ENCODE data around the gene RAB19. TPM values are rescaled to one million over a fixed set of nuclear protein-coding genes. Genes with fewer than 3 reads are reported as not detected.

RAB19 gene
- total RNA-seq, 1 experiment from 2014 or later = not detected

DNA sequence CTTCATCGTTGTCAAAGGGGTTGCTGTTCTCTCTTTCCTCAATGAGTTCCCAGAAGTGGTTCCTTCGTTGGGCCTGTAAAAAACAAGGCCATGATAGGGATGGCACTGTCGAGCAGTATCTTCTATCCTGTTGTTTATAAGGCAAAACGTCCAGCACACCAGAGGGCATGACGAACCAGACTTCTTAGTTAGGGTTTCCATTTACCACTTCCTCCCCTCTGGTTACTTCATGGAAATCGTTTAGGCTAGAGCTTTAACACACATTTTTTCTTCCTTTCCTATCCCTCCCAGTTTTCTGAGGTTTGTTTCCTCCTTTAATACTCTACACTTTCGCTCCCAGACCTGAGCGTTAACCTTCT, 50.8 kb downstream of the RAB19 start:
- H3K36me3 ChIP-seq = peaks cover 34% of the 10 kb centered on the region
- no peaks in the 10 kb centered on the region for H3K4me1 ChIP-seq
- no peak for DNase-seq
- no peak overlapping the region for H3K27ac ChIP-seq
- no peak overlapping the region for H3K4me3 ChIP-seq
- no peaks in the 10 kb centered on the region for H3K9me3 ChIP-seq (replicated peaks)
- H3K27me3 ChIP-seq = no peaks in the 10 kb centered on the region

DNA sequence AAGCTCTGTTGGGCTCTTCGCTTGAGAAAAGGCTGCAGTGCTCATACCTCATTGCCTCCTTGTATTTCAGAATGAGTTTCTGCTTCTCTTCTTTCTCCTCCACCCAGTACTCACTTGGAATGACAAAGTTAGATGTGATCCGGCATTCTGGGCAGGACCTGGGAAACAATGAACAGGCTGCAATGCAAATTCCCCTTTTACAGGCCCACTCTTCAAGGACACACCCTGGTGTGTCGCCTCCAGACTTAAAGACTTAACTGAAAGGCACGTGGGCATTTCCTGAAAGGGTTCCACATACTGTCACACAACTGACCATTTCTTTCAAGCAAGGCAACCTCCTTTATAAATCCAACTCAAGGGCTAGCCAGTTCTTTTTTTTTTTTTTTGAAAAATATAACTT, 51.9 kb downstream of the RAB19 start:
- no peak overlapping the region for H3K4me3 ChIP-seq
- H3K27me3 ChIP-seq = no peaks in the 10 kb centered on the region
- H3K36me3 ChIP-seq = peaks cover 34% of the 10 kb centered on the region
- H3K9me3 ChIP-seq (replicated peaks) = no peaks in the 10 kb centered on the region
- H3K27ac ChIP-seq = no peak overlapping the region
- DNase-seq = no peak
- H3K4me1 ChIP-seq = no peaks in the 10 kb centered on the region

DNA sequence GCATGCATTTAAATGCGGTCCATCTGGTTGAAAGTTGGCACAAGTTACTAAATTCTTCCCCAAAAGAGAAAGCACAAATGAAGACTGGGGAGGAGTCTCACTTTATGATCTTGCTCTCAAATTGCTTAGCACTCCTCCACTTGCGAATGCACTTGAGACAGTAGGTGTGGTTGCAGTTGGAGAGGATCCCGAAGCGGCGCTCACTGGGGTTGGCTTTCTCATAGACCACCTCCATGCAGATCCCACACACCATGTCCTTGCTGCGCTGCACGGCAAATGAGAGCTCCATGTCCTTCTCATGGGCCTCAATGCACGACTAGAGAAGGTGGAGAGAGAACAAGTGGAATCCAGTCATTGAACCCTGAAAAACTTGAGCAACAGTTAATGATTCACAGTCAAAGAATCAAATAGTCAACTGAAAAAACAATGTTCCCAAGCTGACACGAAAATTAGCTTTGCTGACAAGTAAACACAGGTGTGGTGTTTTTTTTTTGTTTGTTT, 52.7 kb downstream of the RAB19 start:
- DNase-seq = no peak
- peaks cover 40% of the 10 kb centered on the region for H3K36me3 ChIP-seq

DNA sequence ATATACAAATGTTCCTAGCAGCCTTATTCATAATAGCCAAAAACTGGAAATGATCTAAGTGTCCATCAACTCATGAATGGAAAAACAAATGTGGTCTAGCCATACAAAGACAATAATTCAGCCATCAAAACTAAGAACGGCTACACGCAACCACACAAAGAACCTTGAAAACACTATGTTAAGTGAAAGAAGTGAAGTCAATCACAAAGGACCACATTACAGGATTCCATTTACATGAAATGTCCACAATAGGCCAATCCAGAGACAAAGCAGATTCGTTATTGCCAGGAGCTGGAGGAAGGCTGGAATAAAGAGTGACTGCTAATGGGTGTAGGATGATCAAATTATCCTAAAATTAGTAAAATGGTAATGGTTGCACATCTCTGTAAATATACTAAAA, 54.3 kb downstream of the RAB19 start:
- H3K27me3 ChIP-seq = no peaks in the 10 kb centered on the region
- no peaks in the 10 kb centered on the region for H3K9me3 ChIP-seq (replicated peaks)
- no peak overlapping the region for H3K27ac ChIP-seq
- no peak for DNase-seq
- H3K4me1 ChIP-seq = no peaks in the 10 kb centered on the region
- H3K4me3 ChIP-seq = no peak overlapping the region
- H3K36me3 ChIP-seq = peaks cover 46% of the 10 kb centered on the region

More for the DNA sequence above, 52.7 kb downstream of the RAB19 start:
- H3K4me3 ChIP-seq = no peak overlapping the region
- H3K27me3 ChIP-seq = no peaks in the 10 kb centered on the region
- H3K4me1 ChIP-seq = no peaks in the 10 kb centered on the region
- no peaks in the 10 kb centered on the region for H3K9me3 ChIP-seq (replicated peaks)
- no peak overlapping the region for H3K27ac ChIP-seq

DNA sequence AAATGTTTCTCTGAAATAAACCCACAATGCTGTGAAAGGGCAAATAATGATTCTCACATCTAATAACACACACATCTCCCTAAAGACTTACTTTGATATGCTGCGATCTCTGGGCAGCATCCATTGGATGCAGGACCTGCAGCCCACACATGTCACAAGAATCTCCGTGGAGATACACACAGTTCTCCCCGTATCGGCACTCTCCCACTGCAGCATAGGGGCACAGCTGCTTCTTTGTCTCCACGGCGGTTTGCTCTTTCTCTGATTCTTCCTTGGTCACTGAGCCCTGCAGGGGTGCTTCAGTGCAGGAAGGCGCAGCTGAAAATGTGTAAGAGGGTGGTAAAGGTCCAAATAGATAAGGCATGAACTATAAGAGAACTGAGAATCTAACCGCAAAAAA, 55.1 kb downstream of the RAB19 start:
- H3K4me3 ChIP-seq = no peak overlapping the region
- no peak for DNase-seq
- no peak overlapping the region for H3K27ac ChIP-seq
- peaks cover 51% of the 10 kb centered on the region for H3K36me3 ChIP-seq
- H3K4me1 ChIP-seq = no peaks in the 10 kb centered on the region
- H3K9me3 ChIP-seq (replicated peaks) = no peaks in the 10 kb centered on the region
- no peaks in the 10 kb centered on the region for H3K27me3 ChIP-seq

DNA sequence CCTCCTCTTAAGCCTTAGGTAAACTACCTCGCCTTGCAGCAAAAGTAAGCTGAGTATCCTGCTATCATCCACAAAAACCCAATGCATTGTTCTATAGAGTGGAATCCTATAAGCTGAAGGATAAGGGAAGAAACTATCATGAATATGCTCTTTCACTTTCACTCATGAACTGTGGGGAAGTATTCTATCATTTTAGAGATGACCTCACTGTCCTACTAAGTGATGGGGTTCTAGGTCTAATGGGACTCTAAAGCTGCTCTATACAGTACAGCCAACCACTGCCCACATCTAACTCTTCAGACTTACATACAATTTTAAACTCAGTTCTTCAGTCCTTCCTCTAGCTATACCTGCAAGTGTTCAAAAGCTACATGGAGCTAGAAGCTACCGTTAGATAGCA, 59.3 kb downstream of the RAB19 start:
- no peak for DNase-seq
- Histone ChIP-seq H3K27ac (no peak overlapping the region), H3K4me1 (no peaks in the 10 kb centered on the region), H3K9me3 (replicated peaks) (no peaks in the 10 kb centered on the region), H3K27me3 (no peaks in the 10 kb centered on the region), H3K4me3 (no peak overlapping the region), H3K36me3 (peaks cover 32% of the 10 kb centered on the region)

DNA sequence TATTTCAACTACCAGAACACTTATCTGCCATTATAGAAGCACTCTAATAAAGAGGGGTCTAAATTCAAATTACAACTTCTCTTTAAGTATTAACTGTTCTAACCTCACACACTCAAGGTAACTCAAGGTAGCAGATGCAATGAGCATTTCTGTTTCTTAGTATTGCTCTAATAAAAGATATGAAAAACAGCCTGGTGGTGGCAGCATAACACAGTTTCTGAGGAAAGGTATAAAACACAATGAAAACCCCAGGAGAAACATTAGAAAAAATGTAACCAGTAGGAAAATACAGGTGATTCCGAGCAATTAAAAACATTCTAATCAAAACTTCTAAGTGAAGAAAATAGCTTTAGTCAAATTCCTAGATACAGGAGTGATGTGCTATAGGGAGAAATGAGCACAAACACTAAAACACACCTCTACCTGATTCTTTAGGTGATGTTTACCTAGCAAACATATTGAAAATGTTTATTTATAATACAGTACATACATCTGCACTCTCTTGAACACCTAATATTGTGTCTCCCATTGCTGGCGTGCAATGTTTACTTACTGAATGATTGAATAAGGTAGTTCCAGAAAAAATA, 72.0 kb downstream of the RAB19 start:
- no peaks in the 10 kb centered on the region for H3K27me3 ChIP-seq
- peak; percentile 38 to 70 for DNase-seq

DNA sequence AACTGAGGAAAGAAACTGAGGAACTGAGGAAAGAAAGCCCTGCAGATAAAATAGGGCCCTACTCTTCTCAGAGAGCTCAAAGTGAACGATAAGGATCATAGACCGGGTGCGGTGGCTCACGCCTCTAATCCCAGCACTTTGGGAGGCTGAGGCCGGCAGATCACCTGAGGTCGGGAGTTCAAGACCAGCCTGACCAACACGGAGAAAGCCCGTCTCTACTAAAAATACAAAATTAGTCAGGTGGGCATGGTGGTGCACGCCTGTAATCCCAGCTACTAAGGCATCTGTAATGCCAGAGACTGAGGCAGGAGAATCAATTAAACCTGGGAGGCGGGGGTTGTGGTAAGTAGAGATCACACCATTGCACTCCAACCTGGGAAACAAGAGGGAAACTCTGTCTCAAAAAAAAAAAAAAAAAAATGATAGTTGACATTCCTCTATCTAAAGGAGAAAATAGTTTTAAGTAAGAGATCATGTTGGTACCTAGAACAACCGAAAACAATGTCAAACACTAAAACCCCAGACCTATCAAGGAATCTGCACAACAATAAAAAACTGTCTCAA, 72.9 kb downstream of the RAB19 start:
- H3K36me3 ChIP-seq = no peaks in the 10 kb centered on the region
- H3K9me3 ChIP-seq (replicated peaks) = no peaks in the 10 kb centered on the region
- DNase-seq = no peak
- H3K27me3 ChIP-seq = no peaks in the 10 kb centered on the region
- no peak overlapping the region for H3K4me3 ChIP-seq
- no peak overlapping the region for H3K27ac ChIP-seq
- H3K4me1 ChIP-seq = peaks cover 6% of the 10 kb centered on the region

More for the DNA sequence above, 72.0 kb downstream of the RAB19 start:
- Histone ChIP-seq H3K36me3 (no peaks in the 10 kb centered on the region), H3K4me1 (peaks cover 6% of the 10 kb centered on the region), H3K27ac (no peak overlapping the region), H3K9me3 (replicated peaks) (no peaks in the 10 kb centered on the region), H3K4me3 (no peak overlapping the region)

Other genes with a start within 250 kb of the RAB19 start
- 1.8 TPM in 2 replicates for gene KDM7A, start 227.1 kb upstream of the RAB19 start, total RNA-seq (2014; rRNA removed; shearing (Covaris generic))
- gene SLC37A3, start 5.5 kb upstream of the RAB19 start, total RNA-seq (2014; rRNA removed; shearing (Covaris generic)) = 19.5 and 26.1 TPM in 2 replicates
- gene MKRN1, start 75.4 kb downstream of the RAB19 start, total RNA-seq (2014; rRNA removed; shearing (Covaris generic)) = 41.1 and 43.3 TPM in 2 replicates
- gene DENND2A, start 236.8 kb downstream of the RAB19 start, total RNA-seq (2014; rRNA removed; shearing (Covaris generic)) = 9.2 and 10.7 TPM in 2 replicates